Muscle layer of colon (tissue), 2 donors: ENCODE data around the gene SLIT3.

Experiments
- H3K27ac ChIP-seq: one replicate; pipeline ENCODE4 v1.7.0; 2013; ENCODE audit warnings: low read depth, mild to moderate bottlenecking, low read length, moderate library complexity
- H3K27me3 ChIP-seq, 2 donors: one replicate each; pipeline ENCODE4 v1.7.0; 2013; ENCODE audit warnings: low read length in 2 of 2, mild to moderate bottlenecking in 2 of 2; ENCODE audit not compliant: insufficient read depth in 2 of 2, control insufficient read depth in 1 of 2
- H3K36me3 ChIP-seq: one replicate; pipeline ENCODE4 v1.7.0; 2013; ENCODE audit warnings: mild to moderate bottlenecking, low read length; ENCODE audit not compliant: insufficient read depth
- H3K4me1 ChIP-seq: one replicate; pipeline ENCODE4 v1.7.0; 2013; ENCODE audit warnings: mild to moderate bottlenecking, low read length; ENCODE audit not compliant: insufficient read depth
- H3K4me3 ChIP-seq, 2 donors: one replicate each; pipeline ENCODE4 v1.7.0; 2013; ENCODE audit warnings: low read length in 2 of 2, low read depth in 1 of 2, mild to moderate bottlenecking in 1 of 2, moderate library complexity in 1 of 2
- H3K9ac ChIP-seq: one replicate; pipeline ENCODE4 v1.7.0; 2013; ENCODE audit warnings: low read length
- H3K9me3 ChIP-seq: one replicate; pipeline ENCODE4 v1.7.0; 2013; ENCODE audit warnings: mild to moderate bottlenecking, low read length
- donor health status: abdominal sarcoma.
- donor health status: Adenocarcinoma of cecum.

Gene SLIT3

DNA sequence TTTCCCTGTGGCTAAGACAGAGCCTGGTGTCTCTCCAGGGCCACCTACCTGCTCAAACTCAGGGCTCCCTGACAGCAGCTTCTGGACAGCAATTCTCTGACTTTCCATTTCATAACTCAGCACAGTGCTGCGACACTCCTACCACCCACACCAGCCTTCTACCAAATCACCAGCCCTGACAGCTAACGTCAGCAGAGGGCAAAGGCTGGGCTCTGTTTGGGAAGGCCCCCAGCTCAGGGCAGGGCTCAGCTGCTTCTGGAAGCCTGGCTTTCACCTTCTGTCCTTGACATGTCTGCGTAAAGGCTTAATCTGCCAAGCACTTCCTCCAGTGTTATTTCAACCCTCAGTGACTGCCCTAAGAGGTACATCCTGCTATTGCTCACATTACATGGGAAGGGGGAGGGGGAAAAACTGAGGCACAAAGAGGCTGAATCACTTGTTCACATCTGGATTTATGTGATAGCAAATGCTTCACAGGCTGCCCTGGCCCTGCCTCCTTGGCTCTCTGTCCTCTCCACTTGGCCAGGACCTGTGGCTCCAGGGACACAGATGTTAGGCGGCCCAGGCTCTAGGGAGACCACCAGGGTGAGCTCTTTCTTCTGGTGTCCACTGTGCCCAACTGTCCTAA is 619.3 kb downstream of the SLIT3 start:
- Histone ChIP-seq H3K9me3 (no peaks in the 10 kb centered on the region), H3K4me1 (no peaks in the 10 kb centered on the region), H3K36me3 (no peaks in the 10 kb centered on the region), H3K27ac (no peak overlapping the region), H3K4me3 (no peak overlapping the region), H3K27me3 (no peaks in the 10 kb centered on the region), H3K9ac (no peak overlapping the region)

DNA sequence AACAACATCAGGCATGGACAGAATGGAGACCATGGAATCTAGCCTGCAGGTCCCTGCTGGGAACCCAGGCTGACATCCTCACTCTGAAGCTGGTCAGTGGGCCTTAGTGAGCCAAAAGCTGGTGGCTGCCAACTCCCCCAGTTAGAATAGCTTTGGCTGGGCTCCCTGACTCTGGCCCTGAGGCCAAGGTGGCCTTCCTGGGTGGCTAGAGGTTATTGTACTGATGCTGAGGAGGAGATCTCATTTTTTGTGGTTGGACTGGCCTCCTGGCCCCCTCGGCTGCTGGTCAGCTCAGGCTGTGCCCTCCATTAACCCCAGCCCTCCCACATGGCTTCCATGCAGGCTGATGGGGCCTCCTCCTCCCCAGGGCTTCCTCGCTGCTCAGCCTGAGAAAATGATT is 620.5 kb downstream of the SLIT3 start:
- H3K27me3 ChIP-seq: no peaks in the 10 kb centered on the region
- H3K9me3 ChIP-seq: no peaks in the 10 kb centered on the region
- H3K4me3 ChIP-seq: no peak overlapping the region
- no peaks in the 10 kb centered on the region for H3K4me1 ChIP-seq
- no peaks in the 10 kb centered on the region for H3K36me3 ChIP-seq
- H3K9ac ChIP-seq: no peak overlapping the region
- H3K27ac ChIP-seq: no peak overlapping the region

DNA sequence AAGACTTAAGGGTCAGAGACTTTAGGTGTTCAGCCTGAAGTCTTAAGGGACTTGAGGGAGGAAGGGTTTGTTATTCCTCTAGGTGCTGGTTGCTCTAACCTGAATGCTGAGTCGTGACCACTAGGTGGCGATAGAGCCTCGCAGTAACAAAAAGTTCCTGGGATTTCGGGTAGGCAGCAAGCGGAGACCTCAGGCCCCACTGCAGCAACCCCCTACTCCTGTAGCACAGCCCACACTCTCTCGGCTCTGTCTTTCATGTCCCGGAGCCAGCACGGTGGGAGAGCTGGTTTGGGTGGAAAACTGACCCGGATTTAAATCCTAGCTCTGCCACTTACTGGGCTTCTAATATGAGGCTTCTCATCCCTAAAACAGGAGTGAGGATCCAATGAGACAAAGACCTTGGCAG is 621.4 kb downstream of the SLIT3 start:
- Histone ChIP-seq H3K36me3 (no peaks in the 10 kb centered on the region), H3K9me3 (no peaks in the 10 kb centered on the region), H3K27ac (no peak overlapping the region), H3K4me1 (no peaks in the 10 kb centered on the region), H3K4me3 (no peak overlapping the region), H3K27me3 (no peaks in the 10 kb centered on the region), H3K9ac (no peak overlapping the region)

DNA sequence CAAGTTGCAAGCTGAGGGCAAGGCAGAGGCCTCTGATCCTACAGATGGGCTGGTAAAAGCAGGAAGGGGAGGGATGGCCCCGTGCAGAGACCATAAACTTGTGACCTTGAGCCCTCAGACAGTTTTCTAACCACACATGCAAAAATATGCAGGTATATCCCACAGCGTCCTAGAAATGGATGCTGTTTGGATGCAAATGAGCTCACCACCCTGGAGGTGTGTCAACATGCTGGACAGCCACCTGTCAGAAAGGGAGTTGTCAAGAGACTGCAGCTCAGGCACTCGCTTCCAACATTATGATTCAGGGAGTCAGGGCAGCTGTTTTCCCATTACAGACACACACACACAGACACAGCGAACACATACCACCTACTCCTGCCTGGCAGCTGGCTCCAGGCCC is 624.4 kb downstream of the SLIT3 start:
- Histone ChIP-seq H3K4me3 (no peak overlapping the region), H3K36me3 (no peaks in the 10 kb centered on the region), H3K27ac (no peak overlapping the region), H3K9me3 (no peaks in the 10 kb centered on the region), H3K4me1 (no peaks in the 10 kb centered on the region), H3K27me3 (no peaks in the 10 kb centered on the region), H3K9ac (no peak overlapping the region)

DNA sequence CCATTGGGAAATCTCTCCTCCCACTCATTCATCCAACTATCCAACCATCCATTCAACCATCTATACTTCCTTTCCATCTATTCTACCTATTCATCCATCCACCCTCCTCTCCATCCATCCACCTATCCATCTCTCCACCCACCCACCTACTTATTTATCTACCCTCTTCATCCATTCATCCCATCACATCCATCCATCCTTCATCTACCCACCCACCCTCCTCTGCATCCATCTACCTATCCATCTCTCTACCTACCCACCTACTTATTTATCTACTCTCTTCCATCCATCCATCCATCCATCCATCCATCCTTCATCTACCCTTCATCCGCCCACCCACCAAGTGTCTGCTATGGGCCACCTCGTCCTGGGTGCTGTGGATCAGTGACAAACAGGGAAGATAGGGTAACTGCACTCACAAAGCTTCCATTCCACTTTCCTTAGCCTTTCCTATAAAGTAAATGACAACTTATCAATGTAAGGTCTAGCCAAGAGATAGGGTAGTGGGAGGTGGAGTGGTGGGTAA is 625.0 kb downstream of the SLIT3 start:
- H3K4me3 ChIP-seq: no peak overlapping the region
- H3K27me3 ChIP-seq: no peaks in the 10 kb centered on the region
- no peaks in the 10 kb centered on the region for H3K36me3 ChIP-seq
- H3K9me3 ChIP-seq: no peaks in the 10 kb centered on the region
- H3K4me1 ChIP-seq: no peaks in the 10 kb centered on the region
- H3K9ac ChIP-seq: no peak overlapping the region
- H3K27ac ChIP-seq: no peak overlapping the region

DNA sequence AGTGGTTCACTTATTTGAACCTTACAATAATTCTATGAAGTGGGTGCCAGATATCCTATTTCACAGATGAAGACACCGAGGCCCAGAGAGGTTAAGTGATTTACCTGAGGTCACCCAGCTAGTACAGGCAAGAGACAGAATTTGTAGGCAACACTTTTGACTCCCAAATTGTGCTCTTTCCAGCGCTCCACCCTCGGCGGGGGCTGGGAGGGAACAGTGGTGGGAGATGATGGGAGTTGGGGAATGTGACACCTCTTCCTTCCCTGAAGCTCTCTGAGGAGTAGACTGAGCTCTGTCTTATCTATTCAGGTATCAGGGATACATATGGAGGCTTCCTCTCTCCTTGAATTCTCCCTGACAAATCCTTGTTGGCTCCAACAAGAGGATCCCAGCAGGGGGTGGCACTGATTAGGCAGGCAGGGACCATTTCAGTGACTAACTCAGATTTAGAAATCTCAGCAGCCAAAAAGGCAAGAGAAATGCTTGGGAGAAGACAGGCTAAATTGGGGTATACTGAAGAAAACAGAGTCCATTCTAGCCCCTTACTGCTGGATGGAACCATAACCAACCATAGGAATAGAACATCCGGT is 626.0 kb downstream of the SLIT3 start:
- H3K4me1 ChIP-seq: no peaks in the 10 kb centered on the region
- H3K27ac ChIP-seq: no peak overlapping the region
- no peaks in the 10 kb centered on the region for H3K27me3 ChIP-seq
- H3K9ac ChIP-seq: no peak overlapping the region
- no peaks in the 10 kb centered on the region for H3K9me3 ChIP-seq
- H3K4me3 ChIP-seq: no peak overlapping the region
- H3K36me3 ChIP-seq: no peaks in the 10 kb centered on the region

DNA sequence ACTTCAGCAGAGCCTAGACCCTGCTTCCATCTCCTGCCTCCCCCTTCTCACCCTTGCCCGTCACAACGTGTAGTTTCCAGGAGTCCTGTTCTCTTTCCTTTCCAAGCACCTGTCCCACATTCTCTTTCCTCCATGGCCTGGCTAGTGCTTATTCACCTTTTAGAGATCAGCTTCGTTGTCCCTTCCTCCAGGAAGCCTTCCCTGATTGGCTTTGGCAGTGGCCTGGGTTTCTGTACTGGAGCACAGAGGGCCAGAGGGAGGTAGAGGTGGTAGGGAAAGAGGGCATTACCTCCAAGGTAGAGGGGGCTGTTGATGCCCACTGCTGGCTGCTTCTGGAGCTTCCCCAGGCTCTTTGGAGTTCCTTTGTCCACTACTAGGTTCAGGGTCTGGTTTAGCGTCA is 628.1 kb downstream of the SLIT3 start:
- Histone ChIP-seq H3K27me3 (no peaks in the 10 kb centered on the region), H3K9me3 (no peaks in the 10 kb centered on the region), H3K9ac (no peak overlapping the region), H3K4me1 (no peaks in the 10 kb centered on the region), H3K36me3 (no peaks in the 10 kb centered on the region), H3K27ac (no peak overlapping the region), H3K4me3 (no peak overlapping the region)

DNA sequence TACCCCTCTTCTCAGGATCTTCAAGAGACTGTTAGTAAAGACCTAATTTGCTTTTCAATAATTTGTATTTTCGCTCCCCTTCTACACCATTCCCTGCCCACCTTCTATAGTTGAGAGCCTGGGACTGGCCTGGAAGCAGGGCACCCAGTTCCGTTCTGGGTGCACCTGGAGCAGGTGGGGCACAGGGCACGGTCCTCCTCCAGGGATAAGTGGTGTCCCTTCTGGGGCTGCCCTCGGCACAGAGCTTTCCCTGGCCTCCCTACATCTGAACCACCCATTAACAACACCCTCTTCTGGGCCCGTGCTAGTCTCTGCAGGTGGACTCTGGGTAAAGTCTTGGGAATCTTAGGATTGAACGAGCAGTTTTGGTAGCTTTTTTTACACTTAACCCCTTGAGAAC is 628.9 kb downstream of the SLIT3 start:
- Histone ChIP-seq H3K27me3 (no peaks in the 10 kb centered on the region), H3K36me3 (no peaks in the 10 kb centered on the region), H3K4me3 (no peak overlapping the region), H3K27ac (no peak overlapping the region), H3K9me3 (no peaks in the 10 kb centered on the region), H3K9ac (no peak overlapping the region), H3K4me1 (no peaks in the 10 kb centered on the region)

DNA sequence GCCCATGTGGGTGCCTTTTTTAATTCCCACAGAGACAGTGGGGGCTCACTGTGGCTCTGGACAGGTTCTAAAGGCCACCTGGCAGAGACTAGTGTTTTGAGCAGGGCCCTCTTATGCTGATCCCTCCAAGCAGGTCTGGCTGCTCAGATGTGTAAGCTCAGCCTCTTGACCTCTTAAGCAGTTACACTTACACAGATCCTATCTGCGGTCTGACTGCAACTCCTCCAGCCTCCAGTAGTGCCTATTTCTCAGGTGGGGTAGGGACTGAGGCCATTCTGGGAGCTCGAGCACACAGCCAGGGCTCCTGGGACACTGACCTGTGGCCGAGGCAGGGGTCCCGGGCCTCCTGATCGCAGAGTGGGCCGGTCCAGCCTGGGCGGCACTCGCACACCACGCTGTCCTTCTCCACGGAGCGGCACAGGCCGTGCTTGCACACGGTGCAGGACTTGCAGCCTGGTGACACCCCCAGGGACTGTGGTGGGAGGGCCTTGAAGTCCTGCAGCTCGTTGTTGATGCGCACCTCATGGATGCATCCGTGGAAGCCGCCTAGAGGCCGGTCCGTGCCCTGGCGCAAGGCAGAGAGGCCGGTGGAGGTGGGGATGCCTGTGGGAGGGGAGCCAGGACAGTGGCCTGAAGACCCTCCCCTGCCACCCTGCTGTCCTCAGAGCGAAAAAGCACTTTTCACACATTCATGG is 629.9 kb downstream of the SLIT3 start:
- Histone ChIP-seq H3K9me3 (no peaks in the 10 kb centered on the region), H3K4me3 (no peak overlapping the region), H3K27me3 (no peaks in the 10 kb centered on the region), H3K4me1 (no peaks in the 10 kb centered on the region), H3K36me3 (no peaks in the 10 kb centered on the region), H3K27ac (no peak overlapping the region), H3K9ac (no peak overlapping the region)

DNA sequence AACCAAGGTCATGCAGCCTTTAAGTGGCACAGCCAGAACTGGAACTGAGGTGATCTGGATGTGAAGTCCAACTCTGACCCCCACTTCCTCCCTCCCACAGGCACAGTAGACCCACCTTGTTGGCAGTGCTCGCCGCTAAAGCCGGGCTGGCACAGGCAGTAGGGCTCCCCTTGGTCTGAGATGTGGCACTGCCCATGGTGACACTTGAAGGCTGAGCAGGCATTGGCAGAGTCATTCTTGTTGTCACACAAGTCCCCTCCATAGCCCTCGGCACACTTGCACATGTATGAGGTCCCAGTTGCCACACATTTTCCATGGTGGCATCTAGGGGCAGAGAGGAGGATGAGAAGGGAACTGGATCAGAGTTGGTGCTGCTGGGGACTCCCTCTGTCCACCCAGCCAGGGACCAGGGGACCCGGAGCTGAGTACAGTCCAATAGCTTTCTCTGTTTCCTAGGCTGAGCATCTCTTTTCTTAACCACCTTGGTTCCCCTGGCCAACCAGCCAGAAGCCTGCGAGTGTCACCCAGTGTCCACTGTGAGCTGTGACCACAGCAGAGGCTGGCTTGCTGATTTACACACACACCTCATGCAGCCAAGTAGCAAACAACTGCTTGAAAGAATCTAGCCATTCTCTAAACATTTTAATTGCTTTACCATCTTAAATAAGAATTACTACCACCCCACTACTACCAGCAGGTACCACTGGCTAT is 631.1 kb downstream of the SLIT3 start:
- Histone ChIP-seq H3K4me1 (no peaks in the 10 kb centered on the region), H3K9ac (no peak overlapping the region), H3K4me3 (no peak overlapping the region), H3K27me3 (no peaks in the 10 kb centered on the region), H3K36me3 (no peaks in the 10 kb centered on the region), H3K27ac (no peak overlapping the region), H3K9me3 (no peaks in the 10 kb centered on the region)

DNA sequence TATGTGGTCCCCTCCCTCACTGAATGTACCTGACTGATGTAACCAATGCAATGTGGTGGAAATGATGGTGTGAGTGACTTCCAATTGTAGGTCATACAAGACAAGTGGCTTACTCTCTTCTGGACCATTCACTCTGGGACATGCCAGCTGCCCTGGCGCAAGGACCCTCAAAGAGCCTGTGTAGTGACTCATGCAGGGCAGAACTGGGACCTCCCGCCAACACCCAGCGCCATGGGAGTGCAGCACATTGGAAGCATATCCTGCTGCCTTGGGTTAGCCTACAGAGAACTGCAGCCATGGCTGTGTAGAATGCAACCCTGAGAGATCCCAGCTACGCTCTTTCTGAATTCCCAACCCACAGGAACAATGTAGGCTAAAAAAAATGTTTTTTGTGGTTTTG is 631.8 kb downstream of the SLIT3 start:
- Histone ChIP-seq H3K36me3 (no peaks in the 10 kb centered on the region), H3K27me3 (no peaks in the 10 kb centered on the region), H3K9me3 (no peaks in the 10 kb centered on the region), H3K4me1 (no peaks in the 10 kb centered on the region), H3K4me3 (no peak overlapping the region), H3K27ac (no peak overlapping the region), H3K9ac (no peak overlapping the region)
